OCI-M2 (cell line): ENCODE results near the gene KLF11.
"Not testable (repeated sequence)": the region's sequence is repeated elsewhere in the genome, so short reads cannot be mapped to it uniquely, and the experiment has no call there.

Experiments
- DNase-seq: peaks from one replicate; lab custom pipeline; 2025; ENCODE audit not compliant: unreplicated experiment; lab: John Stamatoyannopoulos, UW

The KLF11 gene

DNA sequence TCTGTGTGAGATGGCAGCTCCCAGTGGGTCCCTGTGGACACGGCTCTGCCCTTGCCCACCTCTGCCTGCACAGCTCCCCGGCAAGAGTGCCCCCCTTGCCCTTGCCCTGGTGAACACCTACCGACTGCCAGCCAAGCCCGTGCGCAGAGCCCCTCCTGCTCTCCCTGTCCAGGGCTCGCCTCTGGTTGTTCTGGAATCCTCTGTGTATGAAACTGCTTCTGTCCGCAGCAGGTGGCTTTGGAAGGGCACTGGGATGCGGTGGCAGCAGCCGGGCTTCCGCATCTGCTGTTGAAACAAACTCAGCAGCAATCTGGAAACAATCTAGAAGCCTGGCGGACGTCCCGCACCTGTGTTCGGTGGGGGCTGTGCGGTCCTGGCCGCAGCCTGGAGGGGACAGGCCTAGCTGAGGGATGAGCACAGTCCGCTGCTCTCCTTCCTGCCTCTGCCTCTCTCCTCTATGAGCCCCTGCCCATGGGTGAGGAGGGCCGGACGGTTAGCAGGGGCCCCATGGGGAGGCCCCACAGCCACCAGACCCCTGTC lies 34.0 kb upstream of the KLF11 start:
- DNase-seq, result no peak

DNA sequence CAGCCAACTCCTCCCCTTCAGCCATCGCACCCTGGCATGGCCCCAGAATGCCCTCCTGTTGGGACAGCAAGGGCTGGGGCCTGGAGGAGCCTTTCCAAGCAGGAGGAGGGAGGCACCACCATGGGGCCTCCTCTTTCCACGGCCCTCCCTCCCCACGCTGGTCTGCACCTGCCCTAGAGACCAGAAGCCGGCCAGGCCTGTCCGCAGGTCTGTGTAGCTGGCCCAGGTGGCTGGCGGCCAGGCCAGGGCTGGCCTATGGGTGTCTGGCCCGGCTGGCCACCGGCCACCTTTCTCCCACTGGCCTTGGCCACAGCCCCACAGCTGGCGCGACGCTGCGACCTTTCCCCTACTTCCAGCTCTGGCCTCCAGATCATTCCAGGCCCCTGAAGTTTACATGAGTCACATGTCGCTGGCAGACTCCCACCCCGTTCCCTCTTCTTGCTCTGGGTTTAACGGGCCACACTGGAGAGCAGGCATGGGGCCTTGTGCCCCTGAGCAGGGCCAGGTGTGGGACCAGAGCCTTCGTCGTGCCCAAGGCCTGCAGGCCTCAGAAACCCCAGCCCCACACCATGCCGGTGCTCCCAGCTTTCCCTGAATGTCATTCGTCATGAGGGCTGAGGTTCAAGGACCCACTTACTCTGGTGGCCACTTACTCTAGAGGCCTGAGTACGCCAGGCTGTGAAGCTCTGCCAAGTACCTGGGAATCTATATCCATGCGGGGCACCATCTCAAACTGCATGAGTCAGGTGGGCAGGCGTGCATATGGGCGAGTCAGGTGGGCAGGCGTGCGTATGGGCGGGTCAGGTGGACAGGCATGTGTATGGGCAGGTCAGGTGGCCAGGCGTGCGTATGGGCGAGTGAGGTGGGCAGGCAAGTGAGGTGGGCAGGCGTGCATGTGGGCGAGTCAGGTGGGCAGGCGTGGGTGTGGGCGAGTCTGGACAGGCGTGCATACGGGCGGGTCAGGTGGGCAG lies 33.3 kb upstream of the KLF11 start:
- no peak for DNase-seq

DNA sequence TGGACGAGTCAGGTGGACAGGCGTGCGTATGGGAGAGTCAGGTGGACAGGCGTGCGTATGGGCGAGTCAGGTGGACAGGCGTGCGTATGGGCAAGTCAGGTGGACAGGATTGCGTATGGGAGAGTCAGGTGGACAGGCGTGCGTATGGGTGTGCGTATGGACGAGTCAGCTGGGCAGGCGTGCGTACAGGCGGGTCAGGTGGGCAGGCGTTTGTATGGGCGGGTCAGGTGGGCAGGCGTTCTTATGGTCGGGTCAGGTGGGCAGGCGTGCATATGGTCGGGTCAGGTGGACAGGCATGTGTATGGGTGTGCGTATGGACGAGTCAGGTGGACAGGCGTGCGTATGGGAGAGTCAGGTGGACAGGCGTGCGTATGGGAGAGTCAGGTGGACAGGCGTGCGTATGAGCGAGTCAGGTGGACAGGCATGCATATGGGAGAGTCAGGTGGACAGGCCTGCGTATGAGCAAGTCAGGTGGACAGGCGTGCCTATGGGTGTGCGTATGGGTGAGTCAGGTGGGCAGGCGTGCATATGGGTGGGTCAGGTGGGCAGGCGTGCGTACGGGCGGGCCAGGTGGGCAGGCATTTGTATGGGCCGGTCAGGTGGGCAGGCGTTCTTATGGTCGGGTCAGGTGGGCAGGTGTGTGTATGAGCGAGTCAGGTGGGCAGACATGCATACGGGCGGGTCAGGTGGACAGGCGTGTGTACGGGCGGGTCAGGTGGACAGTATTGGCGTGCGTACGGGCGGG lies 32.3 kb upstream of the KLF11 start:
- not testable (repeated sequence) for DNase-seq

DNA sequence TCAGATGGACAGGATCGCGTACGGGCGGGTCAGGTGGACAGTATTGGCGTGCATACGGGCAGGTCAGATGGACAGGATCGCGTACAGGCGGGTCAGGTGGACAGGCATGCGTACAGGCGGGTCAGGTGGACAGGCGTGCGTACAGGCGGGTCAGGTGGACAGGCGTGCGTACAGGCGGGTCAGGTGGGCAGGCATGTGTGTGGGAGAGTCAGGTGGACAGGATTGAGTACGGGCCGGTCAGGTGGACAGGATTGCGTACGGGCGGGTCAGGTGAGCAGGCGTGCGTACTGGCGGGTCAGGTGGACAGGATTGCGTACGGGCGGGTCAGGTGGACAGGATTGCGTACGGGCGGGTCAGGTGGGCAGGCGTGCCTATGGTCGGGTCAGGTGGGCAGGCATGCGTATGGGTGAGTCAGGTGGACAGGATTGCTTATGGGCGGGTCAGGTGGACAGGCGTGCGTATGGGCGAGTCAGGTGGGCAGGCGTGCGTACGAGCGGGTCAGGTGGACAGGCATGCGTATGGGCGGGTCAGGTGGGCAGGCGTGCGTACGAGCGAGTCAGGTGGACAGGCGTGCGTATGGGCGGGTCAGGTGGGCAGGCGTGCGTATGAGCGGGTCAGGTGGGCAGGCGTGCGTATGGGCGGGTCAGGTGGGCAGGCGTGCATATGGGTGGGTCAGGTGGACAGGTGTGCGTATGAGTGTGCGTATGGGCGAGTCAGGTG lies 31.6 kb upstream of the KLF11 start:
- DNase-seq, result not testable (repeated sequence)

DNA sequence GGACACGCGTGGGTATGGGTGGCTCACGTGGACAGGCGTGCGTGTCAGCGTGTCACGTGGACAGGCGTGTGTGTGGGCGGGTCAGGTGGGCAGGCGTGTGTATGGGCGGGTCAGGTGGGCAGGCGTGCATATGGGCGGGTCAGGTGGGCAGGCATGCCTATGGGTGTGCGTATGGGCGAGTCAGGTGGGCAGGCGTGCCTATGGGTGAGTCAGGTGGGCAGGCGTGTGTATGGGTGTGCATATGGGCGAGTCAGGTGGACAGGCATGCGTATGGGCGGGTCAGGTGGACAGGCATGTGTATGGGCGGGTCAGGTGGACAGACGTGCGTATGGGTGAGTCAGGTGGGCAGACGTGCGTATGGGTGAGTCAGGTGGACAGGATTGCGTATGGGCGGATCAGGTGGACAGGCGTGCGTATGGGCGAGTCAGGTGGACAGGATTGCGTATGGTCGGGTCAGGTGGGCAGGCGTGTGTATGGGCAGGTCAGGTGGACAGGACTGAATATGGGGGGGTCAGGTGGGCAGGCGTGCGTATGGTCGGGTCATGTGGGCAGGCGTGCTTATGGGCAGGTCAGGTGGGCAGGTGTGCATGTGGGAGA lies 30.9 kb upstream of the KLF11 start:
- not testable (repeated sequence) for DNase-seq

DNA sequence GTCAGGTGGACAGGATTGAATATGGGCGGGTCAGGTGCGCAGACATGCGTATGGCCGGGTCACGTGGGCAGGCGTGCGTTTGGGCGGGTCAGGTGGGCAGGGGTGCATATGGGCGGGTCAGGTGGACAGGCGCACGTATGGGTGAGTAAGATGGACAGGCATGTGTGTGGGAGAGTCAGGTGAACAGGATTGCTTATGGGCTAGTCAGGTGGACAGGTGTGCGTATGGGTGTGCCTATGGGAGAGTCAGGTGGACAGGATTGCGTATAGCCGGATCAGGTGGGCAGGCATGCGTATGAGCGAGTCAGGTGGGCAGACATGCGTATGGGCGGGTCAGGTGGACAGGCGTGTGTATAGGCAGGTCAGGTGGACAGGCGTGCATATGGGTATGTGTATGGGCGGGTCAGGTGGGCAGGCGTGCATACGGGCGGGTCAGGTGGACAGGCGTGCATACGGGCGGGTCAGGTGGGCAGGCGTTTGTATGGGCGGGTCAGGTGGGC lies 30.3 kb upstream of the KLF11 start:
- DNase-seq, result no peak

DNA sequence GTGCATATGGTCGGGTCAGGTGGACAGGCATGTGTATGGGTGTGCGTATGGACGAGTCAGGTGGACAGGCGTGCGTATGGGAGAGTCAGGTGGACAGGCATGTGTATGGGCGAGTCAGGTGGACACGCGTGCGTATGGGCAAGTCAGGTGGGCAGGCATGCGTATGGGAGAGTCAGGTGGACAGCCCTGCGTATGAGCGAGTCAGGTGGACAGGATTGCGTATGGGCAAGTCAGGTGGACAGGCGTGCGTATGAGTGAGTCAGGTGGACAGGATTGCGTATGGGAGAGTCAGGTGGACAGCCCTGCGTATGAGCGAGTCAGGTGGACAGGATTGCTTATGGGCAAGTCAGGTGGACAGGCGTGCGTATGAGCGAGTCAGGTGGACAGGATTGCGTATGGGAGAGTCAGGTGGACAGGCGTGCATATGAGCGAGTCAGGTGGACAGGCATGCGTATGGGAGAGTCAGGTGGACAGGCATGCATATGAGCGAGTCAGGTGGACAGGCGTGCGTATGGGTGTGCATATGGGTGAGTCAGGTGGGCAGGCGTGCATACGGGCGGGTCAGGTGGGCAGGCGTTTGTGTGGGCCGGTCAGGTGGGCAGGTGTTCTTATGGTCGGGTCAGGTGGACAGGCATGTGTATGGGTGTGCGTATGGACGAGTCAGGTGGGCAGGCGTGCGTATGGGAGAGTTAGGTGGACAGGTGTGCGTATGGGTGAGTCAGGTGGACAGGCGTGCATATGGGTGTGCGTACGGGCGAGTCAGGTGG lies 29.5 kb upstream of the KLF11 start:
- not testable (repeated sequence) for DNase-seq

DNA sequence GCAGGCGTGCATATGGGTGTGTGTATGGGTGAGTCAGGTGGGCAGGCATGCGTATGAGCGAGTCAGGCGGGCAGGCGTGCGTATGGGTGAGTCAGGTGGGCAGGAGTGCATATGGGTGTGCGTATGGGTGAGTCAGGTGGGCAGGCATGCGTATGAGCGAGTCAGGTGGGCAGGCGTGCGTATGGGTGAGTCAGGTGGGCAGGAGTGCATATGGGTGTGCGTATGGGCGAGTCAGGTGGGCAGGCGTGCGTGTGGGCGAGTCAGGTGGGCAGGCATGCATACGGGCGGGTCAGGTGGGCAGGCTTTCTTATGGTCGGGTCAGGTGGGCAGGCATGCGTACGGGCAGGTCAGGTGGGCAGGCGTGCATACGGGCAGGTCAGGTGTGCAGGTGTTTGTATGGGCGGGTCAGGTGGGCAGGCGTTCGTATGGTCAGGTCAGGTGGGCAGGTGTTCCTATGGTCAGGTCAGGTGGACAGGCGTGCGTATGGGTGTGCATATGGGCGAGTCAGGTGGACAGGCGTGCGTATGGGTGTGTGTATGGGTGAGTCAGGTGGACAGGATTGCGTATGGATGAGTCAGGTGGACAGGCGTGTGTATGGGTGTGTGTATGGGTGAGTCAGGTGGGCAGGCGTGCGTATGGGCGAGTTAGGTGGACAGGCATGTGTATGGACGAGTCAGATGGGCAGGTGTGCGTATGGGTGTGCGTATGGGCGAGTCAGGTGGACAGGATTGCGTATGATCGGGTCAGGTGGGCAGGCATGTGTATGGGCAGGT lies 28.7 kb upstream of the KLF11 start:
- no peak for DNase-seq

DNA sequence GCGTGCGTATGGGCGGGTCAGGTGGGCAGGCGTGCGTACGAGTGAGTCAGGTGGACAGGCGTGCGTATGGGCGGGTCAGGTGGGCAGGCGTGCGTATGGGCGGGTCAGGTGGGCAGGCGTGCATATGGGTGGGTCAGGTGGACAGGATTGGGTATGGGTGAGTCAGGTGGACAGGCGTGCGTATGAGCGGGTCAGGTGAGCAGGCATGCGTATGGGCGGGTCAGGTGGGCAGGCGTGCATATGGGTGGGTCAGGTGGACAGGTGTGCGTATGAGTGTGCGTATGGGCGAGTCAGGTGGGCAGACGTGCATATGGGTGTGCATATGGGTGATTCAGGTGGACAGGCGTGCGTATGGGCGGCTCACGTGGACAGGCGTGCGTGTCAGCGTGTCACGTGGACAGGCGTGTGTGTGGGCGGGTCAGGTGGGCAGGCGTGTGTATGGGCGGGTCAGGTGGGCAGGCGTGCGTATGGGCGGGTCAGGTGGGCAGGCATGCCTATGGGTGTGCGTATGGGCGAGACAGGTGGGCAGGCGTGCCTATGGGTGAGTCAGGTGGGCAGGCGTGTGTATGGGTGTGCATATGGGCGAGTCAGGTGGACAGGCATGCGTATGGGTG lies 27.9 kb upstream of the KLF11 start:
- not testable (repeated sequence) for DNase-seq

DNA sequence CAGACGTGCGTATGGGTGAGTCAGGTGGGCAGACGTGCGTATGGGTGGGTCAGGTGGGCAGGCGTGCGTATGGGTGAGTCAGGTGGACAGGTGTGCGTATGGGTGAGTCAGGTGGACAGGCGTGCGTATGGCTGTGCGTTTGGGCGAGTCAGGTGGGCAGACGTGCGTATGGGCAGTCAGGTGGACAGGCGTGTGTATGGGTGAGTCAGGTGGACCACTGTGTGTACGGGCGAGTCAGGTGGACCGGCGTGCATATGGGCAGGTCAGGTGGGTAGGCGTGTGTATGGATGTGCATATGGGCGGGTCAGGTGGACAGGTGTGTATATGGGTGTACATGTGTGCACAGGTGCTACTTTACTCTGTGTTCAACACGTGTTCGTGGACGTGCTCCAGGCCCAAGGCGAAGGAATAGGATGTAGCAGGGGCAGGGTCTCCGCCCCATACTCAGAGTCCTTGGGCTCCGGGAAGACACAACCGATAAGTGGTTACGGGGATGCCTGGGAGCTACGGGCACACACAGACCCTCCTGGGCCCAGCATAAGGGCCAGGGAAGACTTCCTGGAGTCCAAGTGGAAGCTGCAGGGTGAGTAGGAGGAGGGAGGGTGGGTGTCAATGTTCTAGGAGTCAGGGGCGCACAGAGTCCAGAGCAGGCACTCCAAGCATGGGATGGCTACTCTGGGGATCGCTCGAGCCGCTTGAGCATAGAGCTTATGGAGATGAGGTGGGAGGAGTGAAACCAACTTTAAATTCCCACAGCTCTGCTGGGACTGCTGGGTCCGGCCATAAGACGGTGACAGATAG lies 27.1 kb upstream of the KLF11 start:
- no peak for DNase-seq

DNA sequence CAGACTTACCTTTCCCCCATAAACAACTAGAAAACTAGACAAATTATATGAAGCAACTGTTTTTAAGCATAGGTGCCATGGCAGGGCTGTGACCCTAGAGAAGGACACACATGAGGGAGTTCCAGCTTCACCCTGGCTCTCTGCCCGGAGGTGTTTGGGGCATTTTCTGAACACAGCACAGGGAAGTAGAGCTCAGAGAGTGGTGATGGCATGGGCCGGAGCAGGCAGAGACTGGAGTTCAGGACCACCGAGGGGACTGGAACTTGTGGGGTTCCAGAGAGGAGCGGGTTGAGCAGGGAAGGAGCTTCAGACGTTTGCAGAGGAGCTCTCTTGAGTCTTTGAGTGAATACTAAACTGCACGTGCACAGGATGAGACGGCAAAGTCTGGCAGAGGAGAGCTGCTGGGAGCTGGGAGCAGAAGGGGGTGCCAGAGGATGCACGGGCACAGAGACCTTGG lies 26.5 kb upstream of the KLF11 start:
- DNase-seq, result no peak

DNA sequence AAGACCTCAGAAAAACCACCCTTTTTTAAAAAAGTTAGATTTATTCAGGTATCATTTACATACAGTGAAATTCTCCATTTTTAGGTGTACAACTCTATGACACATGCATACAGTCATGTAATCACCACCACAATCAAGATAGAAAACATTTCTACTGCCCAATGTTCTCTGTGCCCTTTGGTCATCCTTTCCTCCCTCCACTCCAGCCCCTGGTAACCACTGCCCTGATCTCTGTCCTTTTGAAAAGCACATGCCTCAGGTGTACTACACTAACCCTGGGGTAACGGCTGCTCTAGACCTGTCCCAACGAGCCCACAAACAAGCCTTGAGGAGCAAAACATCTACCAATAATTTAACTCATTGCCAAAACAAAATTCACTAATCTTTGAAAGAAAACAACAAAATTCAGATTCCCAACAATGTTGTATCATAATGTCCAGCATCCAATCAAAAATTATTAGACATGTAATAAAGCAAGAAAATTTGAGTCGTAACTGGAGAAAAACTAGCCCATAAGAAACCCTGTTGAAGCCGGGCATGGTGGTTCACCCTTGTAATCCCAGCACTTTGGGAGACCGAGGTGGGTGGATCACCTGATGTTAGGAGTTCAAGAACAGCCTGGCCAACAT lies 25.9 kb upstream of the KLF11 start:
- DNase-seq, result no peak

DNA sequence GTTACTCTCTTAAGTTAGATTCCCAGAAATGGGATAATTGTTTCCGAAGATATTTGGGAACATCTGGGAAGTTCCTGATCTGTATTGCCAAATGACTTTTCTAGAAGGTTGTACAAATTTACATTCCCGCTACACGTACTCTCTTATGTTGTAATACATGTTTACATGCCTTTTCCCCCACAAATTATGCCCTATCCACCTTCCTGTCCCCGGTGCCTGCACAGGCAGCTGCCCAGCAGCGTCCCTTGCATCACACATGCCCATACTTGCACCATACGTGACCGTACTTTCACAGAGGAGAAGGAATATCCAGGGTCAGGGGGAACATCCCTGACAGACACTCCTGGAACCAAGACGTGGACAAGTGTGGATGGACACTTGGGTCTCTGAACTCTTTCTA lies 24.2 kb upstream of the KLF11 start:
- no peak for DNase-seq

DNA sequence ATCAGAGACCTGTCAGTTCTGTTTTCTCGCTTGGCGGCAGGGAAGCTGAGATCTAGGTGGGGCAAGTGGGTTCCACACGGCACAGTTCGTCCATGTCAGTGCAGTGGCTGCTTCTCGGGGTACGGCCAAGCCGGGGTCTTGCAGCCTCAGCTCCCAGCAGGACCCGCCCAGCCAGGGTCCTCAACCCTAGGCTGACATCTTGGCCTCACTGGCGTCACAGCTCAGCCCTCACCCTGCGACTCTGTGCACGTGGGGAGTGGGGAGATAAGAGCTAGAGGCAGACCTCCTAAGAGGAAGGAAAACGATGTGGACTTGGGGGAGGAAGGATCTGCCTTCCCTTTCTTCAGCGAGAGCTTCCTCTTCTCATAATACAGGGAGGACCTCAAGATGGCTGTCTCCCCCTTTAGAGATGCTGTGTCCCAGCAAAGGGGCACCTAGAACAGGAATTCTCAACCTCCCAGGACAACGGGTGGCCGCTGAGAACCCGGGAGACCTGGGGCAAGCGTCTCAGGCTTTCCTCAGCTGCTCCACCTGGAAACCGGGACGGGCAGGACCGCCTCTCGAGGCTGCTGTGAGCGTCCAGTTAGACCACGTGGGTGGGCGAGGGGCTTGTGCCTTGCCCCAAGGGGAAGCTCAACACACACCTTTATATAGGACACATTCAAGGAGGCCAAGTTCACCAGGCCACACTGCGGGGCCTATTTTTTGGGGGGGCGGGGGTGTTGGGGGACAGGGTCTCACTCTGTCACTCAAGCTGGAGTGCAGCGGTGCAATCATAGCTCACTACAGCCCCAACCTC lies 23.5 kb upstream of the KLF11 start:
- DNase-seq, result no peak

DNA sequence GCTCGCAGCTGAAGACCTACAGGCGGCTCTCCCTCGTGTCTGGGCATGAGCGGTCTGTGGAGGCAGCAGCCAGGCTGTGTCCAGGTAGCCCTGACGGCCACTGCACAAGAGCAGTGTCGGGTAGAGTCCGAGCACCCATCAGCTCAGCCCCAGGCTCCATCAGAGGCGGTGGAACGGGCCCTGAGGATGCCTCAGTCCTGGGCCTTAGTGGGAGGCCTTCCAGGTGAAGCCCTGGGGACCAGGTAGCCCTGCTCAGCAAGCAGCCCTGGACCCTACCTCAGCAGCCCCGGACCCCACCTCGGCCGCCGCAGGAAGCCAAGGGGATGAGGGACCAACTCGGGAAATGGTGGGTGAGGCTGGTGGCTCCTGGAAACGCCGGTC lies 21.3 kb upstream of the KLF11 start:
- DNase-seq, result no peak

DNA sequence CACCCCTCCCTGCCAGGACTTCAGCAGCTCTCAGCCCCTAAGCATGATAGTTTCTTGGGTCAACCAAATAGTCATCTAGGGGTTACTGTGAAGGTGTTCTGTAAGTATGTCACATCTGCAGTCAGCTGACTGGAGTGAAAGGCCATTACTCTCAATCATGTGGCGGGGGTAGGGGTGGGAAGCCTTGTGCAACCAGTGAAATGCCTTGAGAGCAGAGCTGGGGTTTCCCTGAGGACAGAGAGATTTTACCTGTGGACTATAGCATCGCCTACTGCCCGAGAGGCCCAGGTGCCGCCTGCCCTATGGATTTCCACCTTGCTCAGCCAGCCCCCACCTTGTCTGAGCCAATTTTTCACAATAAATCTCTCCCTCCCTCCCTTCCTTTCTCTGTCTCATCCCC lies 20.9 kb upstream of the KLF11 start:
- no peak for DNase-seq
